Stimulated activated CD4-positive, alpha-beta T cell treated with anti-CD3 and anti-CD28 coated beads, TNF-alpha, amount 100 ng/mL, for 24 hours (primary cell): ENCODE measurements around the gene FAM118A.
"Not testable (repeated sequence)": the region's sequence is repeated elsewhere in the genome, so short reads cannot be mapped to it uniquely, and the experiment has no call there.

Source experiments
- DNase-seq, 3 experiments: peaks; one replicate each; pipeline ENCODE4 v3.0.0-alpha.2; 2020; ENCODE audit warnings: low read depth in 3 of 3

The FAM118A gene

DNA sequence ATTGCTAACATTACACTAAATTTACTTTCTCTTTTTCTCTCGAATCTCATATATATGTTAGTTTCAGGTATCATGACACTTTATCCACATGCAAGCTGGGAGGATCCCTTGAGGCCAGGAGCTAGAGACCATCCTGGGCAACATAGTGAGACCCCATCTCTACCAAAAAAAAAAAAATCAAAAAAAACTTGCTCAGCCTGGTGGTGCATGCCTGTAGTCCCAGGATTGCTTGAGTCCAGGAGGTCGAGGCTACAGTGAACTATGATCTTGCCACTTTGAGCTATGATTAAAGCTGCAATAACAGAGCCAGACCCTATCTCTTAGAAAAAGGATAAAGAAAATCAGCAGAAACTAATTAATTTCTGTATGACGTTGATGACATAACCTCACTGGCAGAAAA is 28.7 kb upstream of the FAM118A start:
- no peak for DNase-seq

DNA sequence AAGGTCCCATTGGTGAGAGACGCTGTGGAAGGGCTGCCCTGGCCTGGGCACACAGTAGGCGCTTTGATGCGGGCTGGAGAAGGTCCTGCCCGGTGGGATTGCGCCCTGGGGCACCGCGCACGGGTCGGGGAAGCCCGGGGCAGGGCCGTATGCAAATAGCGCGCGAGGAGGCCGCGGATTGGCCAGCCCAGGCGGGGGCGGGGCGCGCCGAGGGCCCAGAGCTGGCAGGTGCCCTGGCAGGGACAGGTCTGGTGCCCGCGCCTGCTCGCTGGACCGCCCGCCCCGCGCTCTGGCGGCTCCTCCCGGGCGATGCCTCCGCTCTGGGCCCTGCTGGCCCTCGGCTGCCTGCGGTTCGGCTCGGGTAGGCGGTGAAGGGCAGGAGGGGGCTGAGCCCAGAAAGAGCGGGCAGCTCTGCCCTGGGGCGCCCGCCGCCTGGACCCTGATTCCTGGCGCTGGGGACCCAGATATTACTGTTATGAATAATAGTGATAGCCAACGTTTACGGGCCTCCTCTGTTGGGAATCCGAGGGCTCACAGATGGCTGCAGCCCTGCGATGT is 24.9 kb upstream of the FAM118A start, which contains the start of gene UPK3A:
Gene UPK3A, plus strand, starts transcription at position 245 of the 558 bp plus-strand sequence. Its CDS starts 65 bp downstream, at position 310.
- peak; percentile 22 to 57 (median 33) for DNase-seq

DNA sequence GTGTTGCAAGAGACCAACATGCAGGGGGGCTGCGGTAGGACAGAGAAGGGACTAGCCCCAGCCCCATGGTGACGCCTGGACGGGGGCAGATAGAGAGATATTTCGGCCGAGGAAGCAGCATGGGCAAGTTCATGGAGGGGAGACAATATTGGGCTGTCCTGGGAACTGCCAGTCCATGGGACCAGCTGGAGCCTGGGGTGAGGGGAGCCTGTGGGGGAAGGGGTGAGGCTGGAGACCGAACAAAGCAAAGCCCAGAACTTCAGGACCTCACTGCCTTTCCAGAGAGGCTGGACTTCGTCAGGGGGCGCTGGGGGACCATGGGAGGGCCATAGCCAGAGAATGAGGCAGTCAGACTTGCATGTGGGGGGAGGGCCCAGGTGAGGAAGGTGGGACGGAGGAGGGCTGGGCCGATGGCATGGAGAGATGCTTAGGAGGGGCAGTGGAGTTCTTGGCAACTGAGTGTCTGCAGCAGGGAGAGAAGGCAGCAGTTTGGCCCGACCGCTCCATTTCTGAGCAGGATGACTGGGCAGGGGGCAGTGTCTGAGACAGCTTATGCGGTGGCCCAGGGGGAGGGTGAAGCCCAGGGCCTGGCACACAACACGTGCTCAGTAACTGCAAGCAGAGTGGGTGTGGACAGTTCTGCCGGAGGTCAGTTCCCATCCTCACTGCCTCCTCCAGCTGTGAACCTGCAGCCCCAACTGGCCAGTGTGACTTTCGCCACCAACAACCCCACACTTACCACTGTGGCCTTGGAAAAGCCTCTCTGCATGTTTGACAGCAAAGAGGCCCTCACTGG is 24.3 kb upstream of the FAM118A start:
- DNase-seq, result no peak

DNA sequence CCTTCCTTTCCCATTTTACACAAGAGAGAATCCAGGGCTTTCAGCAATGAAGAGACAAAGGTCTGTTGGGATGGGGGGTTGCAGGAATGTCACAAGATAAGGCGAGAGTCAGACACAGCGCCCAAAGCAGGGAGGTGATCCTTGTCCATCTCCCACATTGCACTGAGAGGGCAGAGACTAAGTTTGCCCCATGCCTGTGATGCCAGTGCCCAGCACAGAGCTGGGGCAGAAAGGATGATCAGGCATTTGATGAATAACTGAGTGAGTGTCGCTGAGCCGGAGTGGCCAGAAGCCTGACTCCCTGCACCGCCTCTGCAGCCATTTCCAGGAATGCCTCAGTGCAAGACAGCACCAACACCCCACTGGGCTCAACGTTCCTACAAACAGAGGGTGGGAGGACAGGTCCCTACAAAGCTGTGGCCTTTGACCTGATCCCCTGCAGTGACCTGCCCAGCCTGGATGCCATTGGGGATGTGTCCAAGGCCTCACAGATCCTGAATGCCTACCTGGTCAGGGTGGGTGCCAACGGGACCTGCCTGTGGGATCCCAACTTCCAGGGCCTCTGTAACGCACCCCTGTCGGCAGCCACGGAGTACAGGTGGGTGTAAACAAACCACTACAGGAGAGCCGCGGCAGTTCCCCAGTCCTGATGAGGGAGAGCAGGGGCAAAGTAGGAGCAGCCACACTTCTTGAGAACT is 22.7 kb upstream of the FAM118A start:
- no peak for DNase-seq

DNA sequence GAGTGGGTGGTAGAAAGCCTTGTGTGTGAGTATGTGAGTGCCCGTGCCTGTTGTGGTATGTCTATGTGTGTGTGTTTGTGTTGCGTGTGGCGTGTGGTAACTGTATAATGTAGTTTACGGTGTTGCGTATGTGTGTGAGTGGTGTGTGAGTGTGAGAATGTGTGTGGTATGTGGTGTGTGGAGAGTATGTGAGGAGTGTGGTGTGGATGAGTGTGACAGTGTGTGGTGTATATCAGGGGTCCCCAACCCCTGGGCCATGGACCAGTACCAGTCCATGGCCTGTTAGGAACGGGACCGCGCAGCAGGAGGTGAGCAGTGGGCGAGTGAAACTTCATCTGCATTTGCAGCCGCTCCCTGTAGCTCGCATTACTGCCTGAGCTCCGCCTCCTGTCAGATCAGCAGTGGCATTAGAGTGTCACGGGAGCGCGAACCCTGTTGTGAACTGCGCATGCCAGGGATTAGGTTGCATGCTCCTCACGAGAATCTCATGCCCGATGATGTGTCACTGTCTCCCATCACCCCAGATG is 19.3 kb upstream of the FAM118A start:
- DNase-seq, result no peak

DNA sequence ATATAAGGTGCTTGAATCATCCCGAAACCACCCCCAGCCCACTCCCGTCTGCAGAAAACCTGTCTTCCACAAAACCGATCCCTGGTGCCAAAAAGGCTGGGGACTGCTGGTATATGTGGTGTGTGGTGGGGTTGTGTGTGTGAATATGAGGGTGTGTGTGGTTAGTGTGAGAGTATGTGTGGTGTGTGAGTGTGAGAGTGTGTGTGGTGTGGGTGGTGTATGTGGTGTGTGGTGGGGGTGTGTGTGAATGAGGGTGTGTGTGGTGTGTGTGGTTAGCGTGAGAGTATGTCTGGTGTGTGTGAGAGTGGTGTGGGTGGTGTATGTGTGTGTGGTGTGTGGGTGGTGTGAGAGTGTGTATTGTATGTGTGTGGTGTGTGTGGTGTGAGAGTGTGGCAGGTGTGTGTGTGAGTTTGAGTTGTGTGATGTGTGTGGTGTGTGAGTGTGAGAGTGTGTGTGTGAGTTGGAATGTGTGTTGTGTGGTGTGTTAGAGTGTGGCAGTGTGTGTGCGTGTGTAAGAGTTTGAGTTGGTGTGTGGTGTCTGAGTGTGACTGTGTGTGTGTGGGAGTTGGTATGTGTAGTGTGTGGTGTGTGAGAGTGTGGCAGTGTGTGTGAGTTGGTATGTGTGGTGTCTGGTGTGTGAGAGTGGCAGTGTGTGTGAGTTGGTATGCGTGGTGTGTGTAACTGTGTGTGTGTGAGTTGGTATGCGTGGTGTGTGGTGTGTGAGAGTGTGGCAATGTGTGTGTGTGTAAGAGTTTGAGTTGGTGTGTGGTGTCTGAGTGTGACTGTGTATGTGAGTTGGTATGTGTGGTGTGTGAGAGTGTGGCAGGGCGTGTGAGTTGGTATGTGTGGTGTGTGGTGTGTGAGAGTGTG is 18.4 kb upstream of the FAM118A start:
- DNase-seq, result no peak

DNA sequence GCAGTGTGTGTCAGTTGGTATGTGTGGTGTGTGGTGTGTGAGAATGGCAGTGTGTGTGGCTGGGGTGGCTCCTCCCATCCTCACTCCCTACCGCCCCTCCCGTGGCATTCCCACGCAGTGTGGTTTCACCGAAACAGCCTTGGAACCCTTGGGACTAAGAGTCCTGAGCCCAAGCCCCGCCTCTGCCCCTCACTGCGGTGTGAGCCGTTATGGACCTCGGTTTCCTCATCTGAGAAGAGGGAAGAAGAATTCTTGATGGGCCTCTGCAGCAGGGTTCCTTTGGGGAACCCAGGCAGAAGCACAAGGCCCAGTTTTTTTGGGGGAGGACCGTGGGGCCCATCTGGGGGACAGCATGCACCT is 17.8 kb upstream of the FAM118A start:
- DNase-seq, result no peak

DNA sequence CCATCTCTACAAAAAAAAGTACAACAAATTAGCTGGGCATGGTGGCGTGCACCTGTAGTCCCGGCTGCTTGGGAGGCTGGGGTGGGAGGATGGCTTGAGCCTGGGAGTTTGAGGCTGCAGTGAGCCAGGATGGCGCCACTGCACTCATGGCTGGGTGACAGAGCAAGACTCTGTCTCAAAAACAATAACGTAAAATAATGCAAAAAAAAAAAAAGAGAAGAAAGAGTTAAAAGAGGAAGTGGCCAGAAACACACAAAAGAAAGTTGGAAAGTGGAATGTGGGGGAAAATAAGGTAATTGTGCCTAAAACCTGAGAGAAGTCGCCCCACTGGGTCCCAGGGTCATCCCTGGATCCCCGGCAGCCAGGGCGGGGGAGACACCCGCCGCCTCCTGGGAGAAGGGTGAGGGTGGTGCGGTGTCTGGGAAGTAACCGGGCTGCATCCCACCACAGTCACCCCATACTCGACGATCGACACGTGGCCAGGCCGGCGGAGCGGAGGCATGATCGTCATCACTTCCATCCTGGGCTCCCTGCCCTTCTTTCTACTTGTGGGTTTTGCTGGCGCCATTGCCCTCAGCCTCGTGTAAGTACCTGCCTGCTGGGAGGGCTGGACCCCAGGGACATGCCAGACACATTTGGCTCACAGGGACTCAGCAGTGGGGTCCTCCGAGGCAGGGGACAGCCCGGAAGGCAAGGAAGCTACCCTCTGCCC is 16.8 kb upstream of the FAM118A start:
- no peak for DNase-seq

DNA sequence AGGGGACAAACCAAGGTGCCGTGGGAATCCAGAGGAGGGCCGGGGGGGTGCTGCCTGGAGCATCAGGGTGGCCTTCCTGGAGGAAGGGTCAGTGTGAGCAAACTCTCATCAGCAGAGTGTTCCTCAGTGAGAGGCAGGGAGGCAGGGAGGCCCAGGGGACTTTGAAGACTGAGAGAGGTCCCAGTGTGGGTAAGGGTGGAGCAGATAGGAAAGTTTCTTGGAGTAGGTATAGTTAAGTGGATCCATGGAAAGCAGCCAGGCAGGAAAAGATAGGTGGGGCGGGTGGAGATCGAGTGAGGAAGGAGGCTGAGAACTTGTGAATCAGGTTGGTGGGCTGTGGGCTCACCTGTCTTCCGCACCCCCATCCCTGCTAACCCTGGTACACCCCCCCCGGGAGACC is 15.7 kb upstream of the FAM118A start:
- DNase-seq, result no peak

DNA sequence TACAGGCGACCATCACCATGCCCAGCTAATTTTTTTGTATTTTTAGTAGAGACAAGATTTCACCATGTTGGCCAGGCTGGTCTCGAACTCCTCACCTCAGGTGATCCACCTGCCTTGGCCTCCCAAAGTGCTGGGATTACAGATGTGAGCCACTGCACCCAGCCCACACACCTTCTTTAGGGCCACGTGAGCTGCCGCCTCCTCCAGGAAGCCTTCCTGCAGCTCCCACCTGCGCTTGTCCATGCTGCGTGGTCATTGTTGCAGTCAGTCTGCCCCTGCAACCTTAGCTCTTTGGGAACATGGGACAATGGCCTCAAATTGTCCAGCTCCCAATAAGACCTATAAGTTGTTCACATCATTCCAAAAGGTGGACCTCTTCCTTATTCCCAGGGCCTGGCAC is 14.7 kb upstream of the FAM118A start:
- DNase-seq, result not testable (repeated sequence)

DNA sequence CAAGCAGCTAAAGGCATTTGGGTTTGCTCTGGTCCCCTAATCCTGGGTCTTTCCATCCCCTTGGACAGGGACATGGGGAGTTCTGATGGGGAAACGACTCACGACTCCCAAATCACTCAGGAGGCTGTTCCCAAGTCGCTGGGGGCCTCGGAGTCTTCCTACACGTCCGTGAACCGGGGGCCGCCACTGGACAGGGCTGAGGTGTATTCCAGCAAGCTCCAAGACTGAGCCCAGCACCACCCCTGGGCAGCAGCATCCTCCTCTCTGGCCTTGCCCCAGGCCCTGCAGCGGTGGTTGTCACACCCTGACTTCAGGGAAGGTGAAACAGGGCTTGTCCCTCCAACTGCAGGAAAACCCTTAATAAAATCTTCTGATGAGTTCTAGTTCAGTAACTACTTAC is 14.2 kb upstream of the FAM118A start:
- DNase-seq, result no peak

DNA sequence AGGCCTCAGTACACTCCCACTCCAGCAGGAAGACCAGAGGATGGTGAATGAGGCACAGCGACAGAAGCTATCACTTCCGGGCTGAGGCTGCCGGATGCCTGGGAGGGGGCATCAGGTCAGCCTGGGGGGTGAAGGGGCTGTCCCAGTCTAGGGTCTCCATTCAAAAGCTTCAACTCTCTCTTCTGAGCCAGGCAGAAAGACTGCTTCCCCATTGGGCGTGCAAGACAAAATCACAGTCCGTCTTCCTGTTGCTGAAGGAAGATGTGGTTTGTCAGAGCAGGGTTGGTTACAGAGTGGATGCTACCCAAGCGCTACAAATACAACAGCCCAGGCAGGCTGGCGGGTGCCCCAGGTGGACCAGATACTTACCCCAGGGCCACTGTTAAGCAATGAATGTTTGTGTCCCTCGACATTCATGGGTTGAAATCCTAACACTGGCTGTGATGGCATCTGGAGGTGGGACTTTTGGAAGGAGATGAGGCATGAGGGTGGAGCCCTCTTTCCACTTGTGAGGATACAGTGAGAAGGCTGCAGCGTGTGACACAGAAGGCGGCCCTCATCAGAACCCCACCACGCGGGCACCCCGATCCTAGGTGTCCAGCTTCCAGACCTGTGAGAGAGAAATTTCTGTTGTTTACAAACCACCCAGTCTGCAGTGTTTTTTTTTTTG is 13.0 kb upstream of the FAM118A start:
- no peak for DNase-seq

DNA sequence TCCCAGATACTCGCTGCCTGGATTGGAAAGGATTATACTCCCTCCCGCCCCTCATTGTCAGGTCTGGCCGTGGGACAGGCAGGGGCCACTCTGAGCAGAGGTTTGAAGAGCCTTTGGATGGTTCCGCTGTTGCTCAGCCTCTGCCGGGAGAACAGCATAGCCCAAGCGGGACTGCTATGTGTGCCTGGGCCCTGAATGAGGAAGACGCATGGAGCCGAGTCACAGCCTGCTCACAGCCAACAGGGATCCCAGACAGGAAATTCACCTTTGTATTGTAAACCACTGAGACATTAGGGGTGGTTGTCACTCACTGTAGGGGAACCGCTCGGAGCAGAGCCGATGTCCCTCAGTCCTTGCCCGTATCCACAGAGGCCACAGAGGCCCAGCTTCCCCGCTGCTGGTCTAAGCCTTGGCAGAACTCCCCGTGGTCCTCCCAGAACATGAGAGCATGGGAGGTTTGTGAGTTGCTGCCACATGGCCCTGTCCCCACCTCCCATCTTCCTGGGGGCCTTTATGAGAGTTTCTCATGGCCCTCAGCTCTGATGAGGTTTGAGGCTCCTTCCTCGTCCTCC is 10.7 kb upstream of the FAM118A start:
- no peak for DNase-seq

DNA sequence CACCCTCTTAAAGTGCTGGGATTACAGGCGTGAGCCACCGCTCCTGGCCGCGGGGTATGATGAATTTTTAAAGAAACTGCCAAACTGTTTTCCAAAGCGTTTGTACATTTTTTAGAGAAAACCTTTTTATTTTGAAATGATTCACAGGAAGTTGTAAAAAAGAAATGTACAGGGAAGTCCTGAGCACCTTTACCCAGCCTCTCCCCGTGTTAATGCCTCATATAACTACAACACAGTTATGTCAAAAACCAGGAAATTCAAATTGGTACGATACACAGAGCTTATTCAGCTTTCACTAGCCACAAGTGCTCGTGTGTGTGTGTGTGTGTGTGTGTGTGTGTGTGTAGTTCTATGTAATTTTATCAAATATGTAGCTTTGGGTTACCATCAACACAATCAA is 7.0 kb upstream of the FAM118A start:
- no peak for DNase-seq

DNA sequence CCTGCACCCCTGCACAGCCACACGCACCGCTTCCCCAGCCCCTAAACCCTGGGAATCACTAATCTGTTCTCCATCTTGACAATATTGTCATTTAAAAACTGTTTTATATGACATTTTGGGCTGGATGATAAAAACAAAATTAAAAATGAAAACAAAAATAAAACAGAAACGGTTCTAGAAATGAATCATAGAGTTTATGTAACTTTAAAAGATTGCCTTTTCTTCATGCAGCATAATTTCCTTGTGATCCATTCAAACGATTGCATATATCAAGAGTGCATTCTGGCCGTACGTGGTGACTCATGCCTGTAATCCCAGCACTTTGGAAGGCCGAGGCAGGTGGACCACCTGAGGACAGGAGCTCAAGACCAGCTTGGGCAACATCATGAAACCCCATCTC is 6.6 kb upstream of the FAM118A start:
- no peak for DNase-seq

DNA sequence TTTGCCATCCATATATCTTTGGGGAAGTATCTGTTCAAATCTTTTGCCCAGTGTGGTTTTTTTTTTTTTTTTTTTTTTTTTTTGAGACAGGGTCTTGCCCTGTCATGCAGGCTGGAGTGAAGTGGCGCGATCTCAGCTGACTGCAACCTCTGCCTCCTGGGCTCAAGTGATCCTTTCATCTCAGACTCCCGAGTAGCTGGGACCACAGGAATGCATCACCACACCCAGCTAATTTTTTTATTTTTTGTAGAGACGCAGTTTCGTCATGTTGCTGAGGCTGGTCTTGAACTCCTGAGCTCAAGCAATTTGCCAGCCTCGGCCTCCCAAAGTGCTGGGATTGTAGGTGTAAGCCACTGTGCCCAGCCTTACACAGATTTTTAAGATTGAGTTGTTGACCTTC is 4.8 kb upstream of the FAM118A start:
- DNase-seq, result no peak

DNA sequence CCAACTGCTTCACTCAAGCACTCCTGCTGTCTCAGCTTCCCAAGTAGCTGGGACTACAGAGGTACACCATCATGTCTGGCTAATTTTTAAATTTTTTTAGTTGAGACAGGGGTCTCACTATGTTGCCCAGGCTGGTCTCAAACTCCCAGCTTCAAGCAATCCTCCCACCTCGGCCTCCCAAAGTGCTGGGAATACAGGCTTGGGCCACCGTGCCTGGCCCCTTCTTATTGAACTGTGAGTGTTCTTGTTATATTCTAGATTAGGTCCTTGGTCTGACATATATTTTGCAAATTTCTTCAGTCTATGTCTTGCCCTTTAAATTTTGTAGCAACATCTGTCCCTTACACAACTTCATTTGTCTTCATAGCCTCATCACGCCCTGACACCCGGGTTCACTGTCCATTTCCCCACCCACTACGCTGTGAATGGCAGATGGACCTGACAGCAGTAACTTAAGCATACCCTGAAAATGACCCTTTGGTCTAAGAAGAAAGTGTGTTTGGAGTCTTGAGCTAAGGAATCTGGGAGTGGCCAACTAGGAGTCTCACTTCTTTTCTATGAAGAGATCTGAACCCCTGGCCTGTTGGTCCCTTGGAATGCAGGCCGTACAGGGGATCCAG is 4.2 kb upstream of the FAM118A start:
- DNase-seq, result no peak

DNA sequence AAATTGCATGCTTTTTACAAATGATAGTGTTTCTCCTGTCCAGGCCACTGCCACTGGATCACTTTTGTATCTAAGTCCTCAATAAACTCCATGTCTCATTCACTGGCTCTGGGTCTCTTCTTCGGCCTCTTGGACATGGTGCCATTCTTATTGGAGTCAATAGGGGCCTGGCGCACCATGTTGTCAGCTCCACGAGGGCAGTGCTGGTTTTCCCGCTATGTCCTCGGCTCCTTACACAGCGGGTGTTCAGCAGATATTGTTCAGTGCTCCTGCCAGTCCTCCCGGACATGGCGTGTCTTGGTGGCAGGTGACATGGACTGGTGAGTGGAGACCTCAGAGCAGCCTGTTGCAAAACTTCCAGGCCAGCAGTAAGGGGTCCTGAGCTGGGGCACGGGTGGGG is 3.6 kb upstream of the FAM118A start:
- no peak for DNase-seq

DNA sequence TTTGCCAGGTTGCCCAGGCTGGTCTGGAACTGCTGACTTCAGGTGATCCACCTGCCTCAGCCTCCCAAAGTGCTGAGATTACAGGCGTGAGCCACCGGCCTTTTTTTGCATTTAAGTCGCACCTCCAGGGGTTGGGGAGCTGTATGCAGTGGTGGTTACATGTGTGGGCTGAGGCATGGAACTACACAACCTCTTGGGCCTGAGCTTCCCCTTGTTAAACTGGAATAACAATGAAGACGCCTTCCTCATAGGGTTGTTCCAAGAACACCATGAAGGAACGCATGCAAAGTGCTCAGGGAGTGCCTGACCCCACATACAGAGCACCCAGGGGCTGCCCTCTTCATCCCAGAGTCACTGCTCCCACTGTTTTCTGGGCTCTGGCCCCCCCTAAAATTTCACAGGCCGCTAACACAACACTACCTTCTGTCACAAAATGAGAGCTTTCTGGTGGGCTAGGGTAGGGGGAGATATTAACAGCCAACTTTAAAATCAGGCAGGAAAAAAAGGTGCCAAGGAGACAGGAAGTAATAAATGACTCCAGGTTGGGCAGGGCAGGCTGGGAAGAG is 1.3 kb upstream of the FAM118A start:
- no peak for DNase-seq
